Urinary bladder (tissue), 4 donors: ENCODE measurements around the gene PLXNA2. TPM values are rescaled to one million over a fixed set of nuclear protein-coding genes. Genes with fewer than 3 reads are reported as not detected.

Experiments
- DNase-seq: peaks from one replicate; pipeline ENCODE4 v3.0.0-alpha.2; 2015; ENCODE audit errors: extremely low spot score
- H3K27ac ChIP-seq: one replicate; pipeline ENCODE4 v1.5.1; 2013; ENCODE audit warnings: low read depth, mild to moderate bottlenecking, moderate library complexity
- H3K36me3 ChIP-seq: one replicate; pipeline ENCODE4 v1.6.1; 2013; ENCODE audit warnings: mild to moderate bottlenecking, moderate library complexity; ENCODE audit not compliant: insufficient read depth
- H3K4me1 ChIP-seq: one replicate; pipeline ENCODE4 v1.6.1; 2013; ENCODE audit warnings: mild to moderate bottlenecking, moderate library complexity; ENCODE audit not compliant: insufficient read depth
- H3K4me3 ChIP-seq: one replicate; pipeline ENCODE4 v1.5.1; 2013; ENCODE audit warnings: low read depth, low read length
- WGBS: extraction: QIAGEN DNeasy Blood & Tissue Kit; methylation state at CpG from one replicate; pipeline ENCODE4 v1.1.7; 2013; 5-methylcytosine and 5-hydroxymethylcytosine counted together
- polyA plus RNA-seq: library from polyadenylated mRNA; stranded (reverse); fragments of 200-250 nt; gene quantifications from one replicate; pipeline ENCODE4 v1.2.3, GENCODE V29; 2013
- total RNA-seq: library from RNA; depleted of rRNA; stranded (reverse); fragments of >200 nt; gene quantifications from one replicate; pipeline ENCODE4 v1.2.3, GENCODE V29; 2014
- donor health status: healthy with polysubstance abuse.
- donor health status: healthy.

Gene PLXNA2
- total RNA-seq (15.1 TPM), polyA plus RNA-seq (20.0 TPM)

GRCh38 chr1:208243967-208244916 is at the start of gene PLXNA2:
PLXNA2 (minus strand) TSS chr1:208244384; CDS start chr1:208217922, 26,462 bp downstream.
- no peaks in the 10 kb centered on the region for H3K36me3 ChIP-seq
- H3K4me1 ChIP-seq = peaks cover 4% of the 10 kb centered on the region
- DNase-seq = no peak
- under 1% methylated on average over 78 of the region's 78 CpGs for WGBS
- peak within 1 kb of the TSS; percentile 59 for H3K27ac ChIP-seq
- peak within 1 kb of the TSS; percentile 79 for H3K4me3 ChIP-seq

- 79% methylated on average over 2 of the region's 2 CpGs for WGBS
- Histone ChIP-seq H3K36me3 (no peaks in the 10 kb centered on the region), H3K27ac (no peak overlapping the region), H3K4me1 (no peaks in the 10 kb centered on the region), H3K4me3 (no peak overlapping the region)
- no peak for DNase-seq
These were observed 48.7 kb upstream of the PLXNA2 start for GRCh38 chr1:208292908-208293307.

- H3K4me1 ChIP-seq = no peaks in the 10 kb centered on the region
- no peak overlapping the region for H3K4me3 ChIP-seq
- no peaks in the 10 kb centered on the region for H3K36me3 ChIP-seq
- no peak for DNase-seq
- WGBS = 79% methylated on average over 4 of the region's 4 CpGs
- H3K27ac ChIP-seq = no peak overlapping the region
These were observed 47.9 kb upstream of the PLXNA2 start for GRCh38 chr1:208291923-208292711.

GRCh38 chr1:208291129-208291528 is 46.9 kb upstream of the PLXNA2 start:
- no peak overlapping the region for H3K27ac ChIP-seq
- WGBS = 79% methylated on average over 2 of the region's 2 CpGs
- DNase-seq = no peak
- no peaks in the 10 kb centered on the region for H3K36me3 ChIP-seq
- H3K4me1 ChIP-seq = no peaks in the 10 kb centered on the region
- H3K4me3 ChIP-seq = no peak overlapping the region

GRCh38 chr1:208289716-208290115 is 45.5 kb upstream of the PLXNA2 start:
- no peak overlapping the region for H3K4me3 ChIP-seq
- H3K27ac ChIP-seq = no peak overlapping the region
- DNase-seq = no peak
- WGBS = 32% methylated on average over 2 of the region's 2 CpGs
- H3K4me1 ChIP-seq = no peaks in the 10 kb centered on the region
- no peaks in the 10 kb centered on the region for H3K36me3 ChIP-seq

GRCh38 chr1:208288495-208288894 is 44.3 kb upstream of the PLXNA2 start:
- no peak for DNase-seq
- Histone ChIP-seq H3K4me3 (no peak overlapping the region), H3K36me3 (no peaks in the 10 kb centered on the region), H3K4me1 (no peaks in the 10 kb centered on the region), H3K27ac (no peak overlapping the region)
- WGBS = 92% methylated on average over 4 of the region's 4 CpGs

GRCh38 chr1:208280681-208281450 is 36.7 kb upstream of the PLXNA2 start:
- WGBS = 76% methylated on average over 8 of the region's 8 CpGs
- DNase-seq = no peak
- Histone ChIP-seq H3K27ac (no peak overlapping the region), H3K36me3 (no peaks in the 10 kb centered on the region), H3K4me3 (no peak overlapping the region), H3K4me1 (no peaks in the 10 kb centered on the region)

- WGBS = 80% methylated on average over 11 of the region's 11 CpGs
- Histone ChIP-seq H3K27ac (no peak overlapping the region), H3K36me3 (no peaks in the 10 kb centered on the region), H3K4me3 (no peak overlapping the region), H3K4me1 (no peaks in the 10 kb centered on the region)
- DNase-seq = no peak
These were observed 35.8 kb upstream of the PLXNA2 start for GRCh38 chr1:208279826-208280588.

GRCh38 chr1:208278638-208279037 is 34.5 kb upstream of the PLXNA2 start:
- no peaks in the 10 kb centered on the region for H3K4me1 ChIP-seq
- WGBS = 69% methylated on average over 1 of the region's 1 CpG
- no peak overlapping the region for H3K27ac ChIP-seq
- no peak overlapping the region for H3K4me3 ChIP-seq
- no peaks in the 10 kb centered on the region for H3K36me3 ChIP-seq
- no peak for DNase-seq

GRCh38 chr1:208276757-208277435 is 32.7 kb upstream of the PLXNA2 start:
- WGBS = 88% methylated on average over 3 of the region's 3 CpGs
- no peak overlapping the region for H3K27ac ChIP-seq
- no peaks in the 10 kb centered on the region for H3K4me1 ChIP-seq
- no peak for DNase-seq
- H3K4me3 ChIP-seq = no peak overlapping the region
- no peaks in the 10 kb centered on the region for H3K36me3 ChIP-seq

- H3K4me3 ChIP-seq = no peak overlapping the region
- H3K36me3 ChIP-seq = no peaks in the 10 kb centered on the region
- WGBS = 89% methylated on average over 2 of the region's 2 CpGs
- no peak for DNase-seq
- H3K4me1 ChIP-seq = no peaks in the 10 kb centered on the region
- no peak overlapping the region for H3K27ac ChIP-seq
These were observed 30.9 kb upstream of the PLXNA2 start for GRCh38 chr1:208275083-208275482.

- Histone ChIP-seq H3K4me1 (no peaks in the 10 kb centered on the region), H3K36me3 (no peaks in the 10 kb centered on the region), H3K4me3 (no peak overlapping the region), H3K27ac (no peak overlapping the region)
- DNase-seq = no peak
- WGBS = 93% methylated on average over 6 of the region's 6 CpGs
These were observed 29.3 kb upstream of the PLXNA2 start for GRCh38 chr1:208273386-208274017.
